Motor neuron (in vitro differentiated cells): ENCODE data around the gene CYP2U1. TPM values are rescaled to one million over a fixed set of nuclear protein-coding genes. Genes with fewer than 3 reads are reported as not detected.
"Not testable (repeated sequence)": the region's sequence is repeated elsewhere in the genome, so short reads cannot be mapped to it uniquely, and the experiment has no call there.

Experiments used
- ATAC-seq, 8 experiments: fragments of 200-7000 bp; cut with Tn5 transposase; replicated peaks in 6 of 8; 2 replicates each; pipeline ENCODE4 v1.8.0; 2021; ENCODE audit warnings: mild to moderate bottlenecking in 8 of 8, moderate library complexity in 8 of 8
- H3K27ac ChIP-seq, 2 donors: fragments of 250-450 bp; sonication (Bioruptor Pico); 2 replicates each; pipeline ENCODE4 v1.9.0; 2021; ENCODE audit warnings: antibody characterized with exemption in 2 of 2, mild to moderate bottlenecking in 2 of 2, moderate library complexity in 1 of 2
- H3K4me1 ChIP-seq, 2 donors: fragments of 250-450 bp; sonication (Bioruptor Pico); replicated peaks in 1 of 2; 2 replicates each; pipeline ENCODE4 v1.6.1; 2021; ENCODE audit warnings: antibody characterized with exemption in 2 of 2, mild to moderate bottlenecking in 2 of 2, moderate library complexity in 1 of 2
- H3K4me3 ChIP-seq, 5 donors: fragments of 250-450 bp; sonication (Bioruptor Pico); 2 replicates each; pipeline ENCODE4 v1.9.0; 2021; ENCODE audit warnings: antibody characterized with exemption in 5 of 5, mild to moderate bottlenecking in 5 of 5, moderate library complexity in 4 of 5
- WGBS, 10 experiments: fragments of 450-650 bp; shearing (Covaris generic); methylation state at CpG; one replicate each; pipeline ENCODE4 v1.0.0; 2022; 5-methylcytosine and 5-hydroxymethylcytosine counted together
- in situ Hi-C, 9 experiments: fragments of 400-800 bp; cut with MboI; loops; one replicate each; pipeline ENCODE4 v1.15.0; 2021; ENCODE audit warnings: low sequenced_read_pairs in 9 of 9, low pct_unique_long_range_greater_than_20kb in 2 of 9; ENCODE audit not compliant: unreplicated experiment in 9 of 9
- total RNA-seq, 8 experiments: library from RNA; unstranded; fragments of 300-600 nt; gene quantifications; 2 replicates each; pipeline versions ENCODE4 v1.2.3 to v1.2.4, GENCODE V29; 2022

CYP2U1 gene
- total RNA-seq, 8 experiments from 2014 or later = 4.2 to 12.8 (median 5.5) TPM

- H3K4me1 ChIP-seq = peaks cover 9 to 13% of the 10 kb centered on the region in 2 donors
- in situ Hi-C loops = no loop called here
- 0 to 33% (median 22%) methylated on average over 2 to 9 of the region's 45 CpGs; no CpG with 5 or more reads in 7 of the 10 experiments for WGBS, 10 experiments
Measured at GRCh38 chr4:107931775-107932321, 499 bp downstream of the CYP2U1 start.

DNA sequence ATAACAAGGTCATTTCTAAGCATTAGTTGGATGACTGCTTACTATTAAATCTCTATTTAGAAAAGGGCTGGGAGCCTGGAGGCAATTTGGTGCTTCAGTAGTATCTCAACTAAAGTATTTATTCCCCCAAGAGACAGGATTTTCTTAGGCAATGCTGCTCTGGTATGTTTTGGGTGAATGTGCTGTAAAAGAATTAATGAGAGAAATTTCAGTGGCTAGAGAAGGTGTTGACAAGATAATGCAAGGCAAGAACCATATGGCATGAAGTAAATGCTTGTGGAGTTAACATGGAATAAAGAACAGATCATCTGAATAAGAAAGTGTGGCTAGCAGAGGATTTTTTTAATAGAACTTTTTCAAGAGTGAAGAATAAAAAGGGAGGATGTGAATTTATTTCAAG is 3.9 kb downstream of the CYP2U1 start:
- no peak for ATAC-seq
- in situ Hi-C loops = no loop called here
- Histone ChIP-seq H3K4me1 (peaks cover 9 to 13% of the 10 kb centered on the region in 2 donors), H3K27ac (no peak overlapping the region), H3K4me3 (no peak overlapping the region)

More at GRCh38 chr4:107931775-107932321, 499 bp downstream of the CYP2U1 start:
- H3K4me3 ChIP-seq = peak overlapping the region; percentile 59 to 69 (median 62)
- H3K27ac ChIP-seq = no peak overlapping the region
- no peak for ATAC-seq

- in situ Hi-C loops = no loop called here
- Histone ChIP-seq H3K4me1 (peaks cover 9% of the 10 kb centered on the region in 2 donors), H3K4me3 (no peak overlapping the region), H3K27ac (no peak overlapping the region)
- no peak for ATAC-seq
- WGBS, 10 experiments = 83 to 100% (median 95%) methylated on average over 1 to 2 of the region's 2 CpGs
Measured at GRCh38 chr4:107937040-107937439, 5.7 kb downstream of the CYP2U1 start.

- no peak for ATAC-seq
- no peak overlapping the region for H3K4me3 ChIP-seq
- in situ Hi-C loops = no loop called here
- no peak overlapping the region for H3K27ac ChIP-seq
- 89 to 100% (median 100%) methylated on average over 1 of the region's 1 CpG; no CpG with 5 or more reads in 6 of the 10 experiments for WGBS, 10 experiments
- no peaks in the 10 kb centered on the region for H3K4me1 ChIP-seq
Measured at GRCh38 chr4:107939307-107939706, 8.0 kb downstream of the CYP2U1 start.

- in situ Hi-C loops = no loop called here
- ATAC-seq = no peak
- H3K4me3 ChIP-seq = no peak overlapping the region
- 100% methylated on average over 1 to 3 of the region's 3 CpGs; no CpG with 5 or more reads in 5 of the 10 experiments for WGBS, 10 experiments
- no peak overlapping the region for H3K27ac ChIP-seq
- H3K4me1 ChIP-seq = no peaks in the 10 kb centered on the region
Measured at GRCh38 chr4:107945809-107946208, 14.5 kb downstream of the CYP2U1 start.

DNA sequence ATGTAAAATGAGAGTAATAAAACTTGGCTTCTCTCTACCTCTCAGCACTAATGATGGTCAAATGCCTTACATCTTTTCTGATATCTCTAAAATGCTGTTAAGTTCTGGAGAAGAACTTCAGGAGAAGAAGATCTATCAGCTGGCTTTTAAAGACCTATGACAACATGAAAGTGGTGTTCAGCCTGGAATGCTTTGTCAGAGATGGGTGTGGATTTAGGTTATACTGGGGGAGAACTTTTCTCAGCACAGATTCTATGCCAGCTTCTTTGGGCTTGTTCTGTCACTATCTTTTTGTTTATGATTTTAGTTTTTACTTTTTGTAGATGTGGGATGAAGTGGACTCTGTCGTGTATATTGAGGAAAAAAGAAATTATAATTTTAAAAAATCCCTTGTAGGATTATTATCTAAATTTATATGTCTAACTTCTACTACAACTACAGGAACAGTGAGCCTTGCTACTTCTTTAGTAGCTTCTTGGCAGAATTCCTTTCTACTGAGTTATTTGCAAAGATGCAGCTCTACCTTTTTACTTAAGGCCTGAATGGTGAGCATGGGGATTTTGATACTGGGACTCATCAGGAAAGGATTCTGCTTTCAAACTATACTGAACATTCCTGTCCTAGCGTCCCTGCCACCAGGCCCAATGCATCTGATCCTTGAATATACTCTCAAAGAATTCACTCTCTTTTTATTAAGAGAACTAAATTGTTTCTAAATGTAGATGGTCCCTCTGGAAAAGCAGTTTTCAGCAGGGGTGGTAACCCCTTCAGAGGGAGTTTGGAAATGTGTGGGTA is 19.6 kb downstream of the CYP2U1 start:
- in situ Hi-C loops = no loop called here
- H3K4me3 ChIP-seq = no peak overlapping the region
- H3K27ac ChIP-seq = no peak overlapping the region
- no peak for ATAC-seq
- 25 to 100% (median 96%) methylated on average over 1 to 2 of the region's 2 CpGs; no CpG with 5 or more reads in 1 of the 10 experiments for WGBS, 10 experiments
- no peaks in the 10 kb centered on the region for H3K4me1 ChIP-seq

DNA sequence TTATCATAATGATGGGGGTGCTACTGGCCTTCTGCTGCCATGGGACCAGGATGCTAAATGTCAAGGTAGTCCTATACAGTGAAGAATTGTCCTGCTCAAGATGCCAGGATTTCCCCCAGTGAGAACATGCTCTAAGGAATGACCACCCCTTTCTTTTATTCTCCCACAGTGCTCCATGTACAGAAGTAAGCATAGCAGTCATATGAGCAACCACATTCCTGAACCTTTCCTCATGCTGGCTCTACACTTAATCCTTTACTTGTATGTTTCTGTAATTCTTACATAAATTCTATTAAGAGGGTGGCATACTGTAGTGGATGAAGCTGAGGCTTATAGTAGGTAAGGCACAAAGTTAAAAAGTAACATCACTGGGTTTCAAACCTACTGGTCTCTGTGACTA is 20.2 kb downstream of the CYP2U1 start:
- in situ Hi-C loops = no loop called here
- peak in 2 of 8 experiments; percentile 24 to 35 for ATAC-seq
- Histone ChIP-seq H3K4me1 (no peaks in the 10 kb centered on the region), H3K27ac (no peak overlapping the region), H3K4me3 (no peak overlapping the region)

DNA sequence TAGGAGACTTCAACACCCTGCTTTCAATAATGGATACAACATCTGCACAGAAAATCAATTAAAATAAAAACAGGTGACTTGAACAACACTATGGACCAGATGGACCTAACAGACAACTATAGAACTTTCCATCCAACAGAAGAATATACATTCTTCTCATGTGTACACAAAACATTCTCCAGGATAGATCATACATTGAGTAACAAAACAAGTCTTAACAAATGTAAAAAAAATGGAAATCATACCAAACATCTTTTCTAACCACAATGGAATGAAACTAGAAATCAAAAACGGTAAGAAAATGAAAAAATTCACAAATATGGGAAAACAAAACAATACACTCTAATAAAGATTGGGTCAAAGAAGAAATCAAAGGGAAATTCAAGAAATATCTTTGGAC is 24.7 kb downstream of the CYP2U1 start:
- Histone ChIP-seq H3K4me1 (no peaks in the 10 kb centered on the region), H3K27ac (no peak overlapping the region), H3K4me3 (no peak overlapping the region)
- 10 to 100% (median 92%) methylated on average over 1 of the region's 1 CpG for WGBS, 10 experiments
- no peak for ATAC-seq
- in situ Hi-C loops = no loop called here

- no peak for ATAC-seq
- Histone ChIP-seq H3K27ac (no peak overlapping the region), H3K4me3 (no peak overlapping the region), H3K4me1 (no peaks in the 10 kb centered on the region)
- 33 to 100% (median 62%) methylated on average over 1 to 4 of the region's 4 CpGs; no CpG with 5 or more reads in 2 of the 10 experiments for WGBS, 10 experiments
- in situ Hi-C loops = no loop called here
Measured at GRCh38 chr4:107966903-107967302, 35.6 kb downstream of the CYP2U1 start.

DNA sequence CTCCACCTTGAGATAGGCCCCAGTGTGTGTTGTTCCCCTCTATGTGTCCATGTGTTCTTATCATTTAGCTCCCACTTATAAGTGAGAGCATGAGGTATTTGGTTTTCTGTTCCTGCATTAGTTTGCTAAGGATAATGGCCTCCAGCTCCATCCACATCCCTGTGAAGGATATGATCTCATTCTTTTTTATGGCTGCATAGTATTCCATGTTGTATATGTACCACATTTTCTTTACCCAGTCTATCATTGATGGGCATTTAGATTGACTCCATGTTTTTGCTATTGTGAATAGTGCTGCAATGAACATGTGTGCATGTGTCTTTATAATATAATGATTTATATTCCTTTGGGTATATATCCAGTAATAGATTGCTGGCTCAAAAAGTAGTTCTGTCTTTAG is 36.2 kb downstream of the CYP2U1 start:
- H3K4me1 ChIP-seq, H3K4me3 ChIP-seq, in situ Hi-C loops, ATAC-seq, H3K27ac ChIP-seq: not testable (repeated sequence)

GRCh38 chr4:107967921-107968320 is 36.6 kb downstream of the CYP2U1 start:
- in situ Hi-C loops, H3K27ac ChIP-seq, H3K4me1 ChIP-seq, H3K4me3 ChIP-seq, ATAC-seq: not testable (repeated sequence)
- 43 to 100% (median 91%) methylated on average over 1 of the region's 1 CpG; no CpG with 5 or more reads in 1 of the 10 experiments for WGBS, 10 experiments

DNA sequence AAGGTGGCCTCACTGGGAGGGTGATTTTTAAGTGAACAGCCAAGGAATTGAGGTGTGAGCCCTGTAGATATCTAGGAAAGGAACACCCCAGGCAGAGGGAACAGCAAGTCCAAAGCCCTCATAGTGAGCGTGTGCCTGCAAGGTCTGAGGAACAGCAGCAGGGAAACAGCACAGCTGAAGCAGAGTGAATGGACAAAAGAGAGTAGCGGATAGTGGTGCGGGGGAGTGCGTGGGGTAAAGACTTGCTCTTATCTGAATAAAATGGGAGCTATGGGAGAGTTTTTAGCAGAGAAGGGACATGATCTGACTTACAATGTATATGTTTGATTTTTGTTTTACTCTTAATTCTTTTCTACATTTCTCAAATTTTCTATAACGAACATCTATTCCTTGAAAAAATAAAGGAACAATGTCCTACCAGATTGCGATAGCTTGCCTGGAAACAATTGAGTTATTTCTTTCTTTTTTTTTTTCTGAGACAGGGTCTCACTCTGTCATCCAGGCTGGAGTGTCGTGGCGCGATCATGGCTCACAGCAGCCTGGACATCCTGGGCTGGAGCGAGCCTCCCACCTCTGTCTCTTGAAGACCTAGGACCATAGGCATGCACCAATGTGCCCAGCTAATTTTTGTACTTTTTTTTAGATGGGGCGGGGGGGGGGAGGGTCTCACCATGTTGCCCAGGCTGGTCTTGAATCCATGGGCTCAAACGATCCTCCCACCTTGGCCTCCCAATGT is 38.9 kb downstream of the CYP2U1 start:
- no peaks in the 10 kb centered on the region for H3K4me1 ChIP-seq
- 59 to 100% (median 90%) methylated on average over 1 to 9 of the region's 12 CpGs for WGBS, 10 experiments
- H3K4me3 ChIP-seq = no peak overlapping the region
- in situ Hi-C loops = no loop called here
- no peak overlapping the region for H3K27ac ChIP-seq
- ATAC-seq = no peak

DNA sequence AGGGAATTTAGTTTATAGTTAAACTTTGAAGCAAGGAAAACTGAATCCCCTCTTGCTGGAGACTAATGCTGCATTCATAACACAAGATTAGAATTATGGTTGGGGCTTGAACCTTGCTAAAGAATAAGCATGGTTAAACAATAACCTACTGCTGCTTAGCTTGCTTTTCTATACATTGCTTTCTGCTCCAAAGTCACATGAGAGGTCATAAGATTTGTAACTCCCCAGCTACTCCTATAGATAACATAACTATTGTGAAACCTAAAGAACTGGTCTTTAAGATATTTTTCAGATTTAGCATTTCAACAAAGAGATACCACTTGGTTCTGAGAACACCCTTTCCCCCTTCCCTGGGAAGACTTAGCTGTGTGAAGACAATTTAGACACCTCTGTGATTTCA is 41.3 kb downstream of the CYP2U1 start:
- H3K27ac ChIP-seq = no peak overlapping the region
- no peaks in the 10 kb centered on the region for H3K4me1 ChIP-seq
- H3K4me3 ChIP-seq = no peak overlapping the region
- in situ Hi-C loops = no loop called here
- ATAC-seq = no peak
